ENCODE measurements around the gene CDKN1A. TPM values are rescaled to one million over a fixed set of nuclear protein-coding genes. Genes with fewer than 3 reads are reported as not detected.

The CDKN1A gene
- total RNA-seq, 3 donors from 2014 or later (not counting 1 experiment from before 2014, with no cell fraction given) = 19.1 to 40.7 (median 25.4) TPM

DNA sequence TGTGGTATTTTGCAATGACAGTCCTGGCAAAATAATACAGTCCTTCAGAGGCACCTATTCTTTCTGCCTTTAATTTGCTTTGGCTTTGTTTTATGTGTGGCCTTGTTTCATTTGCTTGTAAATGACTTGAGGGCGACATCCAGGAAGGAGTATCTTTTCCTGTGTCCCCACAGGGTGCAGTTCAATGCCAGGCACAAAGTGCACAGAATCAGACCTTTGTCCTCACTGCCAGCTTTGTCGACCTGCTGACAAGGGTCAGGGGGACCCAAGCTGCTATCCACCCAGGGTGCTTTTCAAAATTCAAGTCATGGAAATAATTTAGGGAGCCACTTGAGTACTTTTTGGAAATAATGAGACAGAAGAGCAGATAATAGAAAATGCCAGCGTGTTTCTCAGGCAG, 37.0 kb upstream of the CDKN1A start:
- 86% methylated on average over 2 of the region's 3 CpGs for WGBS (ENCODE audit: insufficient coverage)
- no peak overlapping the region for H3K4me3 Mint-ChIP-seq
- no peaks in the 10 kb centered on the region for H3K9me3 ChIP-seq (ENCODE audit: control insufficient read depth, insufficient read depth, low read length)
- no peaks in the 10 kb centered on the region for H3K9me3 Mint-ChIP-seq
- no peaks in the 10 kb centered on the region for H3K36me3 ChIP-seq (ENCODE audit: control insufficient read depth, insufficient read depth, low read length)
- intact Hi-C loops (cut with micrococcal nuclease) = no loop called here
- H3K27me3 ChIP-seq (ENCODE audit: control insufficient read depth, insufficient read depth, low read length) = no peaks in the 10 kb centered on the region
- no peak overlapping the region for H3K27ac Mint-ChIP-seq
- TF ChIP-seq, protein P1, sequence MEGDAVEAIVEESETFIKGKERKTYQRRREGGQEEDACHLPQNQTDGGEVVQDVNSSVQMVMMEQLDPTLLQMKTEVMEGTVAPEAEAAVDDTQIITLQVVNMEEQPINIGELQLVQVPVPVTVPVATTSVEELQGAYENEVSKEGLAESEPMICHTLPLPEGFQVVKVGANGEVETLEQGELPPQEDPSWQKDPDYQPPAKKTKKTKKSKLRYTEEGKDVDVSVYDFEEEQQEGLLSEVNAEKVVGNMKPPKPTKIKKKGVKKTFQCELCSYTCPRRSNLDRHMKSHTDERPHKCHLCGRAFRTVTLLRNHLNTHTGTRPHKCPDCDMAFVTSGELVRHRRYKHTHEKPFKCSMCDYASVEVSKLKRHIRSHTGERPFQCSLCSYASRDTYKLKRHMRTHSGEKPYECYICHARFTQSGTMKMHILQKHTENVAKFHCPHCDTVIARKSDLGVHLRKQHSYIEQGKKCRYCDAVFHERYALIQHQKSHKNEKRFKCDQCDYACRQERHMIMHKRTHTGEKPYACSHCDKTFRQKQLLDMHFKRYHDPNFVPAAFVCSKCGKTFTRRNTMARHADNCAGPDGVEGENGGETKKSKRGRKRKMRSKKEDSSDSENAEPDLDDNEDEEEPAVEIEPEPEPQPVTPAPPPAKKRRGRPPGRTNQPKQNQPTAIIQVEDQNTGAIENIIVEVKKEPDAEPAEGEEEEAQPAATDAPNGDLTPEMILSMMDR (IDR thresholded peaks at IDR 0.05) = no peak
- H3K4me3 ChIP-seq (ENCODE audit: low read length) = no peak overlapping the region
- ATAC-seq (no peak), DNase-seq (no peak)
- no peaks in the 10 kb centered on the region for H3K27me3 Mint-ChIP-seq (ENCODE audit: low read depth in 2 of 2)
- no peak overlapping the region for H3K27ac ChIP-seq (ENCODE audit: low read length)
- H3K4me1 Mint-ChIP-seq = no peaks in the 10 kb centered on the region
- H3K4me1 ChIP-seq (ENCODE audit: control insufficient read depth, insufficient read depth, low read length) = no peaks in the 10 kb centered on the region
- no peaks in the 10 kb centered on the region for H3K36me3 Mint-ChIP-seq

DNA sequence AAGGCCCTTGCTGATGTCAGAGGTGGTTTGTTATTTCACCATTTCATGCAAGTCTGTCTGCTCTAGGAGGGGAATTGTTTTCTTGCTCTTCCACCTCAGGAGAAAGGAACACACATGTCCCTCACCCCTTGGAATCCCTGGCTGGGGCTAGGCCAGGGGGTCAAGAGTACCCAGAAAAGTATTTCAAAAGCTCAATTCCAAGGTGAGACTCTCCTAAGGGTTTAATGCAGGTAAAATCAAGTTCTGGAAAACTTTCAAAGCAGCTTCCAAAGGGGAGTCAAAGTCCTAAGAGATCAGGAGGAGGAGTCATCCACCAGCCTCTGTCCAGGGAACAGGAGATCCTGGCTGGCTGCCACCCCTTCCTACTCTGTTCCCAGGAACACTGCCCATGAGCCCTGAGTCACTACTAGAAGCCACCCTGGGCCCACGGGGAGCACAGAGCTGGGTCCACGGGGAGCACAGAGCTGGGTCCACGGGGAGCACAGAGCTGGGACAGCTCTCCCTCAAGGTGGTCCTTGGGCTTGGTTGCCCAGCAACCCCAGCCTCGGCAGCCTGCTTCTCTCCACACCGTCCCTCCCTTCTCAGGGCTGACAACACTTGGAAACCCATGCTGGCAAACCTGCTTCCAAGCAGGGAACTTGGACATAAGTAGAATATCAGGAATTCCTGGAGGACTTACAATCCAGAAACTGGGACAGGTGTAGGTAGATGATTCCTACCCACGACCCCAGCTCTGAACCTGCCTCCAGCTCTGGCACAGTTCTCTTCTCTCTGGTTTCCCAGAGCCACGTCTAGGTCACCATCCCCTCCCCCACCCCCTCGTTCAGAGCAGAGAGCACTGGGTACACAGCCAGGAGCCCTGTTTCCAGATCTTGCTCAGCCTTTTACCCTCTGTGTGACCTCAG, 35.3 kb upstream of the CDKN1A start:
- Histone ChIP-seq H3K27ac (ENCODE audit: low read length) (no peak overlapping the region), H3K9me3 (ENCODE audit: control insufficient read depth, insufficient read depth, low read length) (no peaks in the 10 kb centered on the region), H3K27me3 (ENCODE audit: control insufficient read depth, insufficient read depth, low read length) (no peaks in the 10 kb centered on the region), H3K36me3 (ENCODE audit: control insufficient read depth, insufficient read depth, low read length) (no peaks in the 10 kb centered on the region), H3K4me3 (ENCODE audit: low read length) (no peak overlapping the region), H3K4me1 (ENCODE audit: control insufficient read depth, insufficient read depth, low read length) (no peaks in the 10 kb centered on the region)
- ATAC-seq (no peak), DNase-seq (no peak)
- Mint-ChIP-seq H3K27ac (no peak overlapping the region), H3K9me3 (no peaks in the 10 kb centered on the region), H3K4me1 (no peaks in the 10 kb centered on the region), H3K27me3 (ENCODE audit: low read depth in 2 of 2) (no peaks in the 10 kb centered on the region), H3K36me3 (no peaks in the 10 kb centered on the region), H3K4me3 (no peak overlapping the region)
- 78% methylated on average over 8 of the region's 8 CpGs for WGBS (ENCODE audit: insufficient coverage)
- TF ChIP-seq, protein P1 (IDR thresholded peaks at IDR 0.05) = no peak
- intact Hi-C loops (cut with micrococcal nuclease) = no loop called here

DNA sequence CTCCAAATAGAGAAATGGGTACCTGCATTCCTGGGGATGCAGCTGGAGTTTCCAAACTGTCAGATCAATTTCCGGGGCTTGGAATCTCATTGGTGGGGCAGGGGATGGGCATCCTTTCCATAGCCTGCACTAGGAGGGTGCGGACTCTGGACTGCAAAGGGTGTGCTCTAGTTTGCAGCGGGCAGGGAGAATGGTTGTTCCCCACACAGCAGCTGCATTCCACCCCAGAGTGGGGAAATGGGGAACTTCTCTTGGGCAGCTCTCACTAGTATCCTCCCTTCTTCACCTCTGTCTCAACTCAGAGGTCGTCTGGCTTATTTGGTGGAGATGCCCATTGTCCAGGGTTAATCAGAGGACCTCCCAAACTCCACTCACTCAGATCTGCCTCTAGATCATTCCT, 34.5 kb upstream of the CDKN1A start:
- intact Hi-C loops (cut with micrococcal nuclease) = no loop called here
- H3K27me3 ChIP-seq (ENCODE audit: control insufficient read depth, insufficient read depth, low read length) = no peaks in the 10 kb centered on the region
- no peak overlapping the region for H3K27ac ChIP-seq (ENCODE audit: low read length)
- Mint-ChIP-seq H3K27ac (no peak overlapping the region), H3K4me3 (no peak overlapping the region), H3K9me3 (no peaks in the 10 kb centered on the region), H3K27me3 (ENCODE audit: low read depth in 2 of 2) (peaks cover under 1 to 2% of the 10 kb centered on the region in 2 donors), H3K36me3 (no peaks in the 10 kb centered on the region), H3K4me1 (no peaks in the 10 kb centered on the region)
- H3K4me1 ChIP-seq (ENCODE audit: control insufficient read depth, insufficient read depth, low read length) = no peaks in the 10 kb centered on the region
- H3K36me3 ChIP-seq (ENCODE audit: control insufficient read depth, insufficient read depth, low read length) = no peaks in the 10 kb centered on the region
- H3K4me3 ChIP-seq (ENCODE audit: low read length) = no peak overlapping the region
- ATAC-seq (no peak), DNase-seq (no peak)
- TF ChIP-seq, protein P1 (IDR thresholded peaks at IDR 0.05) = no peak
- WGBS (ENCODE audit: insufficient coverage) = 83% methylated on average over 3 of the region's 4 CpGs
- no peaks in the 10 kb centered on the region for H3K9me3 ChIP-seq (ENCODE audit: control insufficient read depth, insufficient read depth, low read length)

Measured in natural killer cell (primary cell).